Kidney (tissue), 14 donors: ENCODE data around the gene RELCH. TPM values are rescaled to one million over a fixed set of nuclear protein-coding genes. Genes with fewer than 3 reads are reported as not detected.

ENCODE experiments used
- DNase-seq, 5 donors: peaks; one replicate each; pipeline ENCODE4 v3.0.0-alpha.2; 2013 to 2020
- FAIRE-seq: peaks from 2 replicates; lab custom pipeline; 2012; peaks lifted over from hg19 to GRCh38; lab: Jason Lieb, UNC
- H3K27ac ChIP-seq, 2 donors: one replicate each; pipeline ENCODE4 v1.7.0; 2013; ENCODE audit warnings: low read depth in 2 of 2, low read length in 2 of 2, inconsistent platforms in 1 of 2
- H3K27me3 ChIP-seq: one replicate; pipeline ENCODE4 v1.7.1; 2013; ENCODE audit warnings: low read length, inconsistent platforms; ENCODE audit not compliant: control insufficient read depth, insufficient read depth
- H3K36me3 ChIP-seq, 3 donors: one replicate each; pipeline versions ENCODE4 v1.7.0 to v1.7.1; 2013; ENCODE audit warnings: low read length in 3 of 3, control low read depth in 1 of 3, inconsistent platforms in 1 of 3; ENCODE audit not compliant: insufficient read depth in 3 of 3, control insufficient read depth in 2 of 3
- H3K4me1 ChIP-seq, 3 donors: one replicate each; pipeline versions ENCODE4 v1.7.0 to v1.7.1; 2013; ENCODE audit warnings: low read length in 3 of 3, inconsistent platforms in 1 of 3, low read depth in 1 of 3; ENCODE audit not compliant: control insufficient read depth in 2 of 3, insufficient read depth in 2 of 3
- H3K4me3 ChIP-seq, 3 donors: one replicate each; pipeline versions ENCODE4 v1.7.0 to v1.8.1; 2013; ENCODE audit warnings: low read length in 3 of 3, control low read depth in 1 of 3, inconsistent platforms in 1 of 3
- H3K9ac ChIP-seq, 3 donors: one replicate each; pipeline versions ENCODE4 v1.7.0 to v1.7.1; 2013; ENCODE audit warnings: low read length in 3 of 3, control low read depth in 1 of 3, inconsistent platforms in 1 of 3
- H3K9me3 ChIP-seq, 3 donors: one replicate each; pipeline versions ENCODE4 v1.7.0 to v1.7.1; 2013; ENCODE audit warnings: low read length in 3 of 3, control low read depth in 1 of 3, inconsistent platforms in 1 of 3; ENCODE audit not compliant: control insufficient read depth in 2 of 3, insufficient read depth in 1 of 3
- intact Hi-C: fragments of 100-400 bp; cut with DNase I; formaldehyde crosslinking; loops from one replicate; pipeline ENCODE4 v1.11.1; 2022
- polyA plus RNA-seq: library from polyadenylated mRNA; stranded (reverse); fragments of 350-450 nt; fragmentation: Illumina TruSeq; extraction: RNeasy Lipid Tissue Mini Kit (QIAGEN cat#74804); gene quantifications from one replicate; pipeline ENCODE4 v1.2.3, GENCODE V29; 2014; ENCODE audit warnings: low read depth, low replicate concordance; ENCODE audit not compliant: insufficient read depth
- total RNA-seq: library from RNA; stranded (reverse); fragmentation: NEBNext Ultra II Directional; extraction: Animal tissue kit (Norgen Biotek cat#: 25700); gene quantifications from one replicate; pipeline ENCODE4 v1.2.1, GENCODE V29; 2021
- TF ChIP-seq, protein P1 (sequence below): IDR thresholded peaks from 3 replicates; pipeline ENCODE4 v1.5.1; 2012; ENCODE audit warnings: mild to moderate bottlenecking, moderate library complexity, borderline replicate concordance; ENCODE audit not compliant: insufficient read depth; ENCODE audit errors: extremely low read depth
- donor health status: control.
- donor health status: control.
- donor health status: control.
- donor health status: control.
- donor health status: control.
- donor health status: DM: yes; HTN: yes; CAD: no.
- donor health status: Normal renal cell carcinoma (clear cell type).

Gene RELCH
- total and polyA plus RNA-seq, 2 donors from 2014 or later: 9.0 to 39.0 TPM

DNA sequence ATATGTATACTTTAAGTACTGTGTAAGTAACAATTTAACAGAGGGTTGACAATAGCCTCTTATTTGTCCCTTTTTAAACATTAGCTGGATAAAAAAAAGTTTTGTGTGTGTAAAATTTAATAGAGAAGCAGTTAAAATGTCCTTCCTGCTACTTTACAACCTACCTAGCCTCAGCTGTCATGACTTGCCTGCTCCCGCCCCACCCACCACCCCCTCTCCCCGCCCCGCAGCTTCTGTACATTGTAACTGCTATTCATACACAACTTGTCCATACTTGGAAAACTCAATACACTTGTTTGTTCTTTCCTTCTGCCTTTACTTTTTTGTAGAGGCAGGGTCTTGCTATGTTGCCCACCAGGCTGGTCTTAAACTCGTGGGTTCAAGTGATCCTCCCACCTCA lies 19.5 kb downstream of the RELCH start:
- DNase-seq (no peak), FAIRE-seq (no peak)
- no peak overlapping the region for H3K4me3 ChIP-seq
- no peaks in the 10 kb centered on the region for H3K4me1 ChIP-seq
- TF ChIP-seq, protein P1, sequence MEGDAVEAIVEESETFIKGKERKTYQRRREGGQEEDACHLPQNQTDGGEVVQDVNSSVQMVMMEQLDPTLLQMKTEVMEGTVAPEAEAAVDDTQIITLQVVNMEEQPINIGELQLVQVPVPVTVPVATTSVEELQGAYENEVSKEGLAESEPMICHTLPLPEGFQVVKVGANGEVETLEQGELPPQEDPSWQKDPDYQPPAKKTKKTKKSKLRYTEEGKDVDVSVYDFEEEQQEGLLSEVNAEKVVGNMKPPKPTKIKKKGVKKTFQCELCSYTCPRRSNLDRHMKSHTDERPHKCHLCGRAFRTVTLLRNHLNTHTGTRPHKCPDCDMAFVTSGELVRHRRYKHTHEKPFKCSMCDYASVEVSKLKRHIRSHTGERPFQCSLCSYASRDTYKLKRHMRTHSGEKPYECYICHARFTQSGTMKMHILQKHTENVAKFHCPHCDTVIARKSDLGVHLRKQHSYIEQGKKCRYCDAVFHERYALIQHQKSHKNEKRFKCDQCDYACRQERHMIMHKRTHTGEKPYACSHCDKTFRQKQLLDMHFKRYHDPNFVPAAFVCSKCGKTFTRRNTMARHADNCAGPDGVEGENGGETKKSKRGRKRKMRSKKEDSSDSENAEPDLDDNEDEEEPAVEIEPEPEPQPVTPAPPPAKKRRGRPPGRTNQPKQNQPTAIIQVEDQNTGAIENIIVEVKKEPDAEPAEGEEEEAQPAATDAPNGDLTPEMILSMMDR: no peak
- intact Hi-C loops: no loop called here
- H3K27me3 ChIP-seq: no peaks in the 10 kb centered on the region
- no peaks in the 10 kb centered on the region for H3K9me3 ChIP-seq
- H3K27ac ChIP-seq: no peak overlapping the region
- H3K9ac ChIP-seq: no peak overlapping the region
- no peaks in the 10 kb centered on the region for H3K36me3 ChIP-seq

GRCh38 chr18:62209046-62209445 lies 22.0 kb downstream of the RELCH start:
- intact Hi-C loops: no loop called here
- no peak for FAIRE-seq
- no peak overlapping the region for H3K9ac ChIP-seq
- no peak for DNase-seq
- H3K36me3 ChIP-seq: peaks cover 0 to 6% (median 2%) of the 10 kb centered on the region in 3 donors
- H3K9me3 ChIP-seq: no peaks in the 10 kb centered on the region
- no peaks in the 10 kb centered on the region for H3K27me3 ChIP-seq
- no peaks in the 10 kb centered on the region for H3K4me1 ChIP-seq
- no peak overlapping the region for H3K4me3 ChIP-seq
- TF ChIP-seq, protein P1: no peak
- H3K27ac ChIP-seq: no peak overlapping the region

GRCh38 chr18:62210138-62210537 lies 23.1 kb downstream of the RELCH start:
- Histone ChIP-seq H3K27ac (no peak overlapping the region), H3K4me3 (no peak overlapping the region), H3K4me1 (no peaks in the 10 kb centered on the region), H3K27me3 (no peaks in the 10 kb centered on the region), H3K9me3 (no peaks in the 10 kb centered on the region), H3K36me3 (peaks cover 0 to 6% (median 2%) of the 10 kb centered on the region in 3 donors), H3K9ac (no peak overlapping the region)
- DNase-seq (no peak), FAIRE-seq (no peak)
- intact Hi-C loops: no loop called here
- TF ChIP-seq, protein P1: no peak

DNA sequence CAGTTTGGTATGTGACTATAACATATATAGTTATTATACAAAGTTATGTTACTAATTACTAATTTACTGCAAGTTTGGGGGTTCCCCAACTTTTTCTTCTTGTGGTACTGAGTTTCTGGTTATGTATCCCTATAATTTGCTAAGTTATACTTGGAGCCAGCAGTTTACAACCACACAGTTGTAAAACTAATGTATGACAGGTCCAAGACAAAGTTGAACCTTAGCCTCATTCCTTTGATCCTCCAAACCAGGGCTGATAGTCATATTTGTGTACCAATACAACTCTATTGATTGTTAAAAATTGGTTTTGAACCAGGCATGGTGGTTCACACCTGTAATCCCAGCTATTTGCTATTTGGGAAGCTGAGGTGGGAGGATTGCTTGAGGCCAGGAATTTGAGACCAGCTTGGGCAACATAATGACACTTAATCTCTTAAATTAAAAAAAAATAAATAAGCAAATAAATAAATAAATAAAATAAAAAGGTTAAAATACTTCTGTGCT lies 24.3 kb downstream of the RELCH start:
- FAIRE-seq: no peak
- no peak overlapping the region for H3K9ac ChIP-seq
- TF ChIP-seq, protein P1: no peak

More for the DNA sequence above, 24.3 kb downstream of the RELCH start:
- Histone ChIP-seq H3K27me3 (no peaks in the 10 kb centered on the region), H3K4me1 (no peaks in the 10 kb centered on the region), H3K9me3 (no peaks in the 10 kb centered on the region), H3K4me3 (no peak overlapping the region), H3K36me3 (peaks cover 0 to 7% (median 2%) of the 10 kb centered on the region in 3 donors), H3K27ac (no peak overlapping the region)
- intact Hi-C loops: no loop called here
- no peak for DNase-seq
